Cerebellar cortex (tissue), 1 donor: ENCODE data around the gene SCAANT1.

Experiments used
- DNase-seq: peaks from one replicate; pipeline ENCODE4 v3.0.0-alpha.2; 2015; ENCODE audit warnings: low spot score

SCAANT1 gene

DNA sequence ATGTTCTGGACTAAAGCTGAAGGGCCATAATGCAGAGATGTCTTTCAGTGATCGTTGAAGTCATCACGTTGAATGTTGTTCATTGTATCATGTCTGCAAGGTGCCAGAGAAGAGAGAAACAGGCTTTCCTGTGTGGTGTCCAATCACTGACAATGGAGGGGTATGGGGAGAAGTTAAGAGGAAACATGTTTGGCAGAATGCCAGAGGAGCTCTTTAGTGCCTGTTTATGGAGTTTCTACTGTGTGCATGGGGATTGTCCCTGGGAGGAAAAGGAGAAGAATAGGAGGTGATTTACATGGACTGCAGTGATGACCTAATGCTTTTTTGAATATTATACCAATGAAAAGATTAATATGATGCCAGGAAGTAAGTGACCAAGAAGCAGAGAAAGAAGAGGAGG, 11.7 kb downstream of the SCAANT1 start:
- no peak for DNase-seq

DNA sequence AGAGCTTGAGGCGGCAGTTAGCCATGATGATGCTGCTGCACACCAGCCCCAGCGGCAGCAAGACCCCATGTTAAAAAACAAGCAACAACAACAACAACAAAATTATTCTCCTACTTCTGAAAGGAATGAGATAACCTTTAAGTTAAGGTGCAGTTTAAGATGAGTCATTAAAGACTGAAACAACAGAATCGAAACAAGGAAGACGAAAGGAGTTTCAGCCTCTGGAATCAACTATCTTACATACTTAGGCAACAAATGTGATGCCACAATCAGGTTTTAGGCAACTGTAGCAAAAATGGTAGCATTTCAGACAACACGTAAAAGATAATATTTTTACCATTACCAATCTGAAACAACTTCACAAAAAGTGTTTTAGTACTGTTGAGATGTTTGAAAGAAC, 12.2 kb downstream of the SCAANT1 start:
- DNase-seq: no peak

DNA sequence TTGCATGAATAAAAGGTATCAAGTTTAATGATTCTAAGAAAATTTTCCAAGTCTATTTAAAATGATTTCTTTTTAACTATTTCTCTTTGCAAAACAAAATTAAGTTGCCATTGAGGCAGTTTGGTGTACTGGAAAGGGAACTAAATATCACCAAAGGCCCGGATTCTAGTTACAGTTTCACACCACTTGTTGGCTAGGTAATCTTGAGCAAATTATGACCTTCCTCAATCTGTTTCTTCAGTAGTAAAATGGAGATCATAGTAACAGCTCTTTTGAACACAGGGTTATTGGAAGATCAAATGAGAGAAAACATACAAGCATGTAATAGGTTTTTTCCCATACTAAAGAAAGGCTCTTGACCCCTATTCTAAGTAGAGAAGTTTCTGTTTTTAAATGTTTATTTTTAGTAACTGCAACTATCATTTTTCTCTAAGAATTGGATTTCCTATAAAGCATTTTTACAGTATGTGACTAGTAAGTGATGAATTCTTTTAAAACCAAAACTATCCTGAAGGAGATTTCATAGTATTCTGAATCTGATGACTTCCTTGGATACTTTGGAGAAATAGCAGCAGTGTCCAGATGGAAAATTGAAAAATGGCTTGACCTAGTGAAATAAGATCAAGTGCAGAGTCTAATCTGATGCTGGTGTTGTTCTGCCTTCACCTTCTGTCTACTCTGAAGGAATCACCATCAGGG, 15.7 kb downstream of the SCAANT1 start:
- DNase-seq: no peak

DNA sequence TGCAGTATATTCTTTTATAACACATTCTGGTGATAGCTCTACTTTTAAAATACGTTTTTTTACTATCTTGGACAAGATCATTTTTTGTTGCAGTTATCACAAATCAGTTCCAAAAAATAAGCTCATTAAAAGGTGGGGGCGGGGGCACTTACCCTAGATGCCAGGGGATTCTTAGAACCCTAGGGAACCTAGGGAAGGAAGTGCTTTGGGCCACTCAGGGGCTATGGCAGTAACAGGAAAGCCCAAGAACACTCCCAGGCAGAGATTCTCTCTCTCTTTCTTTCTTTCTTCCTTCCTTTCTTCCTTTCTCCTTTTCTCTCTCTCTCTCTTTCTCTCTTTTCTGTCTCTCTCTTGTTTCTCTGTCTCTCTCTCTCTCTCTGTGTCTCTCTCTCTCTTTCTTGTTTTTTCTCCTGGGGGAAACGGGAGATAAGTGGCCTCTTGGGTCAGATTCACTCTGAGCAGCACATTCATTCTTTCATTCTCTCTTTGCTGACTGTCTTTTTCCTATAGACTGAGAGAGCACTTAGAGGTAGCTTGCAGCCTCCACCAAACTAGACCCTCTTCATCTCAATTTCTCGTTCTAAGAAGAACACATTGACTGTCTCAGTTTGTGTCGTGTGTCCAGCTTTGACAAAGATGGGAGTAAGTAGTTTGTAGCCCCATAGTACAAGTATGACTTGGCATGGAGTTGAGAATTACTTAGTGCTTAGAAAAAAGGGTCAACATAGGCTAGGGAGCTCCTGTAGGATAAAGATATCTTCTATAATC, 16.6 kb downstream of the SCAANT1 start:
- no peak for DNase-seq

DNA sequence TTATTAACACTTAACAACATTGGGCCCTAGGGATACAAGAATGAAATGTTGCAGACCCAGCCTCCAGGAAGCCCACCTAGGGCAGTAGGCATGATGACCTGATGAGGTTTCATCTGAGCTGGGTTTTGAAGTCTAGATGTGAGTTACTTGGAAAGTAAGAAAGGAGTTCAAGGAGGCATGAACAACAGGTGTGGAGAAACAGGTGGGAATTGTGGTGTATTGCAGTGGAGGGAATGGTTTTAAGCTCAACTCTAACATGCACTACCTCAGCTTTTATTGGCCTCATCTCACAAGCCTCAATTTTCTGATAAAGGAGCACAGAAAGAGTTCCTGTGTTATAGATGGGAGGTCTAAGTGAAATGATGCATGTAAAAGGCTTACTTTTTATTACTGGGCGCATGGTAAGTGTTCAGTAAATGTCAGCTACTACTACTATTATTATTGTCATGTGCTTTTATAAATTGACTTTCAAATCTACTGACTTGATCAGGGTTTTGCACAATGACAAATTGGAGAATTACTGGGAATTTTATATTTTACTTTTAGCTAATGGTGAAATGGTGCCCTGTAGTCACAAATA, 19.3 kb downstream of the SCAANT1 start:
- DNase-seq: no peak

DNA sequence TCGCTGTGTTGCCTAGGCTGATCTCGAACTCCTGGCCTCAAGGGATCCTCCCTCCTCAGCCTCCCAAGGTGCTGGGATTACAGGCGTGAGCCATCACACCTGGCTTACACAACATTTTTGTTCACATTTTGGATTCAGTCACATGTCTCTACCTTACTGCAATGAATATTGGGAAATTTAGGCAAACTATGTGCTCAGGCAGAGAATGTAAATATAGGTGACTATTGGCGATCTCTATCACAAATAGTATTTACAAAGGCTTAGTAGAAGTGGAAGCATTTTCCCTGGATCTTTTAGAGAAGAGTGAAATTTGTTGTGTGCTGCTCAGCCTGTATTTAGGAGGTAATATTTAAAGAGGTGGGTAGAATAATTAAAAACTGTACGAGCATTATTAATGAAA, 20.7 kb downstream of the SCAANT1 start:
- no peak for DNase-seq

DNA sequence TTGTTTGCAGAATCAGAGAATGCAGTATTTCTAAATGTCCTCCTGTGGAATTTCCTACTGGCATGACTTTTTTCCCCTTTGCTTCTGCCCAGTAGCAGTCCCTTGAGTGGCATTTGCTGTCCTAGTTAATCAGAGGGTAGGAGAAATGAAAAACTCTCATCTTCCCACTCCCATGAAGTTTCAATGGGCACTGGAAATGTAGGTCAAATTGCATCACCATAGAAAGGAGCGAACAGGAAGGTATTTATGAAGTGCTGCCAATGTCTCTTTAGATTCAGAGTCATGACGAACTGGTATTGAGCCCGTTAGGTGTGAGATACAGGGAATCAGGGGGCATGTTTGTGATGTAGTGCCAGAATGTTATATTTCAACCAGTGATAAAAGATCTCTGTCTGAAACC, 25.3 kb downstream of the SCAANT1 start:
- peak; percentile 53 for DNase-seq

DNA sequence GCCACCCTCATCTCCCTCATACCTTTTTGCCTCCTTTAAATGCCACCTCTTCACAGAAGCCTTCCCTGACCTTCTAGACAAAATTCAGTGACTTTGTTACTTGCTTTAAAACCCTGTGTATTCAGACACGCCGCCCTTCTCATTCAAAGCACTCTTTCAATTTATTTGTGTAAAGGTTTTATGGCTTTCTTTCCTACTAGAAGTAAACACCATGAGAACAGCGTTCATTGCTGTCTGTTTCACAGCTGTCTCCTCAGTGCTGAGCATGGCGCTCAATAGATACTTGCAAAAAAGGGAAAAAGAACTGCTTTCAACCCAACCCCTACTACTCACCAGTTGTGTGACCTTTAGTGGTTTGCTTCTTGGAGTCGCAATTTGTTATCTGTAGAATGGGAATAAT, 31.5 kb downstream of the SCAANT1 start:
- no peak for DNase-seq

DNA sequence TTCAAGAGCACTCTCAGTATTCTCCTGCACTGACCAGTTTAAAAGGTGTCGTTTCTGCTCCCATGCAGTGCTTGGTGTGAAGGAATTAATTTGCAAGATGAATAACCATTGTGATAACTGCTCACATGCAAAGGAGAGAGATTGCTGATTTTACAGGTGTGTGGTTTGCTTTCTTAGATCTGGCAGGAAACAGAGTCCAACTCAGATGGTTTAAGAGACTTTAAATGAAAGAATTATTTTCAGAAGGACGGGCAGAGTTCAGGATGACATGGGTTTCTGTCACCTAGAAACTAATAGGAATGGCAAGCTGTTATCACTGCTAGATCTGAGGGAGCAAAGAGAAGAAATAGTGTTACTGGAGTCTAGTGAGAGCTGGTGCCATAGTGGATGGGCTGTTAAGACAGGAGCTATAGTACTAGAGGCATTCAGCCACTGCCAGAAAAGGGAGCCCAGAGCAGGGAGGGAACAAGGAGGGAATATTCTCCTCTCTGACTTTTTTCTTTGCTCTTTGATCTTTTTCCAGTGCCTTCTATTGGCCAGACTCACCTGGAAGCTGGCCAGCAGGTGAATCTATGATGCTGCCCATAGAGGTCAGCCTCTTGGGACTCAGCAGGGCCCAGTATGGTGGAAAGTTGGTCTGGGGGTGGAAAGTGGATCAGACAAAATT, 33.7 kb downstream of the SCAANT1 start:
- no peak for DNase-seq

DNA sequence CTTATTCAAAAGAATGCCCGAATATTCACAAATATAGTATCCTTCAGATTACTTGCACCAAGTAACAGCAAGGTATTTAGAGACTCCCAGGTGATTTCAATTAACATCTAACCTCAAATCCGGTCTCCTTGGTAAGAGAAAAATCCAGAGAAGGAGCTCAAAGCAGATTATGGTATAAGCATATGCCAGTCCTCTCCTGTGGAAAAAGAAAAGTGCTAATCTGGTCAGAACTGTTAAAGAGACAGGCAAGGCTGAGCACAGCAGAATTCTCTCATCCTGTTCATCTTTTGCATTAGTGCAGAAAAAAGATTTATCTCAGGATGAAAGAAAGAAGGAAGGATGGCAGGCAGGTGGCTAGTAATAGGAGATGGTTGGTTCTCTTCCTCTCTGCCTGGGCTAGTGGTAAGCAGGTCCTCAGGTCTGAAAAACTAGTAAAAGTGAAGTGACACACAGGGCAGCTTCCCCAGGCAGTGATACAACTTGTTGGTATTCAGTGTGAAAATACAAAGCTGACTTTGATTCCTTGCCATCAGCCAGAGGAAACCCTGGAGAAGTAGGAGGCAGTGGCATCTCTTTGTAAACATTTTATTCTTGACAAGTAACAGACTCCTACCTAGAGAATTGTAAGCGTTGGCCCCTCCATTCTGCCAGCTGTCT, 34.3 kb downstream of the SCAANT1 start:
- DNase-seq: no peak

DNA sequence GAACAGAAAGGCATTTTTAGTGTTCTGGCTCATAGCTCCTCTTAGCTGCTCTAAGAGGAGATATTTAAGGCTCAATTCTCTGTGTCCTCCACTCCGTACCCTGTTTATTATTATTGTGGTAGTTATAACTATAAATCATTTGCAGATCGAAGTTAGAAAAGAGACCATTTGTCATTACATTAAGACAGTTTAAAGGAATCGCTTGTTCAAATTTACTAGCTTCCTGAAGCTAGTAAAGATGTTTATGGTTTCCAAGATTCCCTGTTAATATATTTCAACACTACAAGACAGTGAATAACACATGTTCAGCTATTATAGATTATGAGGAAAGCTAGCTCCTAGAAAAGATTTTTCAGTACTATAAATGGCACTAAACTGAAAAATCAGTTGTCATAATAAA, 35.9 kb downstream of the SCAANT1 start:
- no peak for DNase-seq

DNA sequence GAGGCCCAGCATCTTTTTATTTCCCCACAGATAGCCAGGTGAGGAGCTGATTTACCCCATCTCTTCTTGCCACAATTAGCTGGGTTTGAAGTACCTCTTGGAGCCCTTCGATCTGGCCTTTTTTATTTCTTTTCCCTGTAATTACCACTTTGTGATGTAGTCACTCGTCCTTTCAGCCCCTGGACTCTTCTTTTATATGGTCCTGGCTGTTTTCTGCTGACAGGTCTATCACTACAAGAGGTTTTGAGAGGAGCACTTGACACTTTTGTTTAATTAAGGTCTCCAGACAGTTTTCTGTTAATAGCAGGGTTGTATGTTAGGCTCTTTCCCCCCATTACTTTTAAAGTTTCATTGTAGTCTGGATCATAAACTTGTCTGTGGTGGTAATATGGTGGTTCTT, 36.7 kb downstream of the SCAANT1 start:
- no peak for DNase-seq

DNA sequence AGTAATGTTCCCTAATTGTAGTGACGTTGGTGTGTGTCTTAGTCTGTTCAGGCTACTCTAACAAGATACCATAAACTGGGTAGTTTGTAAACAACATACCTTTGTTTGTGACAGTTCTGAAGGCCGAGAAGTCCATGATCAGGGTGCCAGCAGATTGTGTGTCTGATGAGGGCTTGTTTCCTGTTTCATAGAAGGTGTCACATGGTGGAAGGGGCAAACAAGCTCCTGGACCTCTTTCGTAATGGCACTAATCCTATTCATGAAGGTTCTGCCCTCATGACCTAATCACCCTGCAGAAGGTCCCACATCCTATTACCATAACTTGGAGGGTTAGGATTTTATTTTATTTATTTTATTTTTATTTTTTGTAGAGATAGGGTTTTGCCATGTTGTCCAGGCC, 37.4 kb downstream of the SCAANT1 start:
- no peak for DNase-seq

DNA sequence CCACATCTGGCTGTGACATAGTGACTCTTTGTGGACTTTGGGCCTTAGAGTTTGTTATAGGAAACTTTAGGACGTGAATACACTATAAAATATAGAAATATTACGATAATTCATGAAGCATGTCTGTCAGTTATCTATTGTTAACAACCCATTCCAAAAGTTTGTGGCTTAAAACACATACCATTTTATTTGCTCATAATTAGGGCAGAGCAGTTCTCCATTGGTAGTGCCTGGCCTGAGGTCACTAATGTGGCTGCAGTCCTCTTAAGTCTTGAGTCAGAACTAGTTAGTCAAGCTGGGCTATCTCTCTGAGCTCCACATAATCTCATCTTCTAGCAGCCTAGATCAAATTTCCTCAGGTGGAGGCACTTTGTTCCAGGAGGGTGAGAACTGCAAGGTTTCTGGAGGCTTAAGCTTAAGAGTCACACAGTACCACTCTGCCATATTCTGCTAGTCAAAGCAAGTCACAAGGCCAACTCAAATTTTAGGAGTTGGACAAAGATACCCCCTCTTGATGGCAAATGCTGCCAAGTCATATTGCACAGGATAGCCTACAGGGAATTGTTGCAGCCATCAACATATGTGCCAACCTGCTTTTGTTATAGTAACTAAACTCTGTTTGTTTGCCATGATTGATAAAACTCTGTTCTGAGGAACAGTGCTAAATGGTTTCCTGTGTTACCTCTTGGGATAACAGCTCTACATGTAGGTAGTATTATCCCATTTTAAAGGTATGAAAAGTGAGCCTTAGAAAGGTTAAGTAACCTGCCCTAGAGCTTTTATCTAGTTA, 39.9 kb downstream of the SCAANT1 start:
- no peak for DNase-seq

DNA sequence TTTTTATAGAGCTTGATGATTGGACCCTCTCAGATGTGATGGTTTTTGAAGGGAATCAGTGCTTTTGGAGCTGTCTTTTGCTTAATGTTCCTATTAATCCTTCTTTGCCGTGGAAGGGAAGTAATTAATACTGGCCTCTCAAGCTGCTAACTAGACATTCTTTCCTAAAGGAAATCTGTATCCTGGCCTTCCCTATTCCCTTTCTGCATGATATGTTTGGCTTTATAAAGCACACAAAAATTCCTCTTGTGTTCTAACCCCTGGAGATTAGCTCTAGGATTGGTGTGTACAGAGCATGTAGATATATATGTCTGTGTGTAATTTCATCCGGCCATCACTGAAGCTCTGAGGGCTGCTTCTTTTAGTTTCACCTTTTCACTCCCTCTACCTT, 41.6 kb downstream of the SCAANT1 start:
- no peak for DNase-seq

DNA sequence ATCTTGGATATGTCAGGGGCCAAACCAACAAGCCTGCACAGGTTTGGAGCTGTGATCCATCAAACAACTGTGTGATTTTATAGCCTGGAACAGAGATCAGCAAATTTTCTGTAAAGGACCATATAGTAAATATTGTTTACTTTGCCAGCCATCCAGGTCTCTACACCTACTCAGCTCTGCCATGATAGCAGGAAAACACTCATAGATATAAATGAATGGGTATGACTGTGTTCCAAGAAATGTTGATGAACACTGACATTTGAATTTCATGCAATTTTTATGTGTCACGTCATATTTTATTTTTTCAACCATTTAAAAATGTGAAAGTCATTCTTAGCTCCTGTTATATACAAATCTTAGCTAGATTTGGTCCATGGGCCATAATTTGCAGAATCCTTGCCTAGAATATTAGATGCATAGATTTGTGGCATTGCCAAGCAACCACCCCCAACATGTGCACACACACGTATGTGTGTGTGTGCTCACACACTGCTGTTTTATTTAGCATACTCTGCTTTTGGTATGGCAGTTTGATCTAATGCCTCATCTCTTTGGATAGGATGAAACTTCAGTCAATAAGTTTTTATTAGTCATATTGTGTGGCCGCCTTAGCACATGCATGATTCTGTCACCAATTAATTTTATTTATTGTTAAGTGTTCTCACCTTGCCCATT, 42.1 kb downstream of the SCAANT1 start:
- no peak for DNase-seq

DNA sequence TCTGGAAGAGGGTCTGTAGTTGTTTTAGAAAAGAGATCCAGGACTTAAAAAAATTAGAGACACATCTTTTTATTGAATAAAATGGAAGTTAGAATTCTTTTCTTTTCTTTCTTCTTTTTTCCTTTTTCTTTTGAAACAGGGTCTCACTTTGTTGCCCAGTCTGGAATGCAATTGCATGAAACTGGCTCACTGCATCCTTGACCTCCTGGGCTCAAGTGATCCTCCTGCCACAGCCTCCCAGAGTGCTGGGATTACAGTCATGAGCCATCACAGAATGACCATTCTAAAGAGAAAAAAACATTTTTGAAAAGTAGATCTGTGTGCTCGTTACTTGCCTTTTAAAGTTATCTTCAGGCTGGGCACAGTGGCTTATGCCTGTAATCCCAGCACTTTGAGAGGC, 45.0 kb downstream of the SCAANT1 start:
- no peak for DNase-seq

DNA sequence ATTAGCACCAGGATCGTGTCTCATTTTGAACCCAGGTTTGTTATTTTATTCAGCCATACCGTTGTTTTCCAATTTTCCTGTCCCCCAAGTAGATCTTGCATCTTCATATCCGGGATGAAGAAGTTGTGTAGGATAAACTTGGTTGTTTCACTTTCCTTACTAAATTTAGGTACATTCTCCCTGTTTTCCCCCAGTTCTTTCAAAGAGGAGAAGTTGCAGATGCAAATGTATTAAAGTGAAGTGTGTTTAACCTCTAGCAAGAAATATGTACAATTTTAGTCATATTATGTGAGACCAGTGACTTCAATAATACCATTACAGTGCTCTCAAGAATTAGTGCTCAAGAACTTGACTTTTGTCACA, 47.2 kb downstream of the SCAANT1 start:
- DNase-seq: no peak

DNA sequence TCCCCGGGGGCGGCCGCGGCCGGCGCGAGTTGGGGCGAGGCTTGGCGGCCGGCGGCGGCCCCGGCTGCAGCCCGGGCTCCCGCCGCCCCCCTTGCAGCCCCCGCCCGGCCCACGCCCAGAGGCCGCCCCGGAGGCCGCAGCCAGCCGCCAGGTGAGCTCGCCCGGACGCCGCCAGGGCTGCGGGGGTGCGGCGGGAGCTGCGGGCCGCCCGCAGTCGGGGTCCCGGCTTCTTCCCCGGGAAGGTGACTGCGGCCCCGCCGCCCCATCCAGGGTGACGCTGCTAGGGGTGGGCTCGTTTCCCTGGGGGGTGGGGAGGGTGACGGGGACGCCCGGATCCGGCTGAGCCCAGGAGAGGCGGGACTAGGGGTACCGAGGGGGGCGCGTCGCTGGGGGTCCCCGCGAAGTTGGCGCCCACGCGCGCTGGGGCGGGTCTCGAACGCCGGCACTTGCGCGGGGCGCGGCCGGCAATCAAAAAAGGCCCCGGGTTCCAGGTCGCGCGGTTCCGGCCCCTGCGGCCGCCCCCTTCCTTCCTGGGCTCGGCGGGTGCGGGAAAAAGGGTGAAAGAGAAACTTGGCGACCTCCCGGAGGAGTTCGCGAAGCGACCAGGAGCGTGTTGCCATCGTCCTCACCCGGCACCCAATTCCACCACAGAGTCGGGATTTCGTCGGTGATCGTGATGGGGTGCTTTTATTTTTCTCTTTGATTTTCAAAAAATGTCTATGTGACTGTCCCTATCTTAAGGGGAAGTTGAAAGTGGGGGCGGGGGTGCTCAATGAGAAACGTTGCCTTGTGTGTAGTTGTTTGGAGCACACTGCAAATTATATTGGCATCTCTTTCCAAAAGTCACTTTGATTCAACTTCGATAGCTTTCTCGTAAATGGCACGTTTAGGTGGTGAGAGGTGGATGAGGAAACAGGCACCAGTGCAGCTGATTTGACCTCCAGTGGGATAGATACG, 47.9 kb downstream of the SCAANT1 start:
- DNase-seq: peak; percentile 22
